Choroid plexus epithelial cell (primary cell): ENCODE results near the gene KCNJ10.

ENCODE experiments used
- DNase-seq: peaks from one replicate; pipeline ENCODE4 v3.0.0-alpha.2; 2010; ENCODE audit warnings: low read depth
- H3K4me3 ChIP-seq: 2 replicates; pipeline ENCODE4 v1.5.1; 2011; ENCODE audit warnings: low read depth, mild to moderate bottlenecking, control low read depth, low read length, moderate library complexity
- TF ChIP-seq, protein P1 (sequence below): conservative IDR thresholded peaks from 2 replicates; pipeline ENCODE4 v1.5.1; 2011; ENCODE audit warnings: low read depth, mild to moderate bottlenecking, control low read depth, inconsistent platforms, low read length, moderate library complexity

Gene KCNJ10

GRCh38 chr1:160011781-160012180, 58.2 kb downstream of the KCNJ10 start:
- no peak for DNase-seq
- H3K4me3 ChIP-seq: no peak overlapping the region
- TF ChIP-seq, protein P1, sequence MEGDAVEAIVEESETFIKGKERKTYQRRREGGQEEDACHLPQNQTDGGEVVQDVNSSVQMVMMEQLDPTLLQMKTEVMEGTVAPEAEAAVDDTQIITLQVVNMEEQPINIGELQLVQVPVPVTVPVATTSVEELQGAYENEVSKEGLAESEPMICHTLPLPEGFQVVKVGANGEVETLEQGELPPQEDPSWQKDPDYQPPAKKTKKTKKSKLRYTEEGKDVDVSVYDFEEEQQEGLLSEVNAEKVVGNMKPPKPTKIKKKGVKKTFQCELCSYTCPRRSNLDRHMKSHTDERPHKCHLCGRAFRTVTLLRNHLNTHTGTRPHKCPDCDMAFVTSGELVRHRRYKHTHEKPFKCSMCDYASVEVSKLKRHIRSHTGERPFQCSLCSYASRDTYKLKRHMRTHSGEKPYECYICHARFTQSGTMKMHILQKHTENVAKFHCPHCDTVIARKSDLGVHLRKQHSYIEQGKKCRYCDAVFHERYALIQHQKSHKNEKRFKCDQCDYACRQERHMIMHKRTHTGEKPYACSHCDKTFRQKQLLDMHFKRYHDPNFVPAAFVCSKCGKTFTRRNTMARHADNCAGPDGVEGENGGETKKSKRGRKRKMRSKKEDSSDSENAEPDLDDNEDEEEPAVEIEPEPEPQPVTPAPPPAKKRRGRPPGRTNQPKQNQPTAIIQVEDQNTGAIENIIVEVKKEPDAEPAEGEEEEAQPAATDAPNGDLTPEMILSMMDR: no peak

- TF ChIP-seq, protein P1: no peak
- DNase-seq: no peak
- no peak overlapping the region for H3K4me3 ChIP-seq
These were observed 60.2 kb downstream of the KCNJ10 start for GRCh38 chr1:160009801-160010200.

- TF ChIP-seq, protein P1: no peak
- no peak for DNase-seq
- no peak overlapping the region for H3K4me3 ChIP-seq
These were observed 60.9 kb downstream of the KCNJ10 start for GRCh38 chr1:160009081-160009480.

DNA sequence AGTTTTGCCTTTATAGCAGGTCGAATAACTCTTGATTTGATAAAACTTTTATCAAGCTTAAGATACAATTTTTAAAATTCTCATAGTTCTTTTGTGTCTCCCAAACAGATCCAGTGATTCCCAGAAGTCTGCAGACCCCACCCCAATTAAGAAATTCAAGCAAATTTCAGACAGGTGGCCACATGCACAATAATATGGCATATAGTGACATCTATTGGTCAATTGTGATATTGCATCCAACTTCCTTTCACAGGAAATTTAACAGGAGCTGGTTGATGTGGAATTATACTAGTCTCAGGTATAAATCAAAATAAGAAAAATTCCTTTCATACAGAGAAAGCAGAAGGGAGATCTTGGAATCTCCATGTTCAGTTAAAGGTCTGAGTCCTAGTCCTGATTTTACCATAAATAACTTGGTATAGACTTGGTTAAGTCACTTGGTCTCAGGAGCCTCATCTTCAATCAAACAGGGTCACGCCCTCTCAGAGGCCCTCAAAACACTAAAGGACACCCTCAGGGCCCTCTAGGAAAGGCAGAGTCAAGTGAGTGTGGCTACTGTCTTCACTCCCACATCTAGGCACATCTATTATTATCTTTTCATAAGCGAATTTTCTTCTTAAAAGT, 62.3 kb downstream of the KCNJ10 start:
- H3K4me3 ChIP-seq: no peak overlapping the region
- DNase-seq: peak; percentile 52
- TF ChIP-seq, protein P1: peak; percentile 64

GRCh38 chr1:160006312-160006940, 63.5 kb downstream of the KCNJ10 start:
- peak; percentile 78 for DNase-seq
- H3K4me3 ChIP-seq: no peak overlapping the region
- TF ChIP-seq, protein P1: peak; percentile 100

DNA sequence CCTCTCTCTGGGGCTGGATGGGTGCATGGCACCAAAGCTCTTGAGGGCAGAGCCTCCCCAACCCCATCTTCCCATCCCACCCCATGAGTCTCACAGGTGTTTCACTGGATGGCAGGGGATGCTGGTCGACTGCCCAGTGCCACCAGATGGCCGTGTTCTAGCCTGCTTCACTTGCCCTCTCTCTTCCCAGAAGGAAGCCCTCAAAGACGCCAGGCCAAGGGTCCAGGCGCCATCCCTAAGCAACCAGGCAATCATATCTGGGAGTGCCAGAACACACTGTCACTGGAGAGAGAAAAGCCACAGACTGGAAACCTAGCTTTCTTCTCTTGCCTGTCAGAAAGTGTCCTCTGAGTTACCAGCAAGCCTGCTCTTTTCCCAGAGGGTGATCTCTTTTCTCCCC, 64.9 kb downstream of the KCNJ10 start:
- TF ChIP-seq, protein P1: no peak
- no peak for DNase-seq
- H3K4me3 ChIP-seq: no peak overlapping the region

GRCh38 chr1:160004425-160004824, 65.5 kb downstream of the KCNJ10 start:
- no peak overlapping the region for H3K4me3 ChIP-seq
- no peak for DNase-seq
- TF ChIP-seq, protein P1: no peak
